ENCODE measurements around the gene STAT2. TPM values are rescaled to one million over a fixed set of nuclear protein-coding genes. Genes with fewer than 3 reads are reported as not detected.
A peak's percentile ranks its signal among the peaks of the same experiment; 100 is the strongest.

STAT2 gene
- total RNA-seq, 1 donor = 280 TPM

GRCh38 chr12:56308714-56309113, 51.2 kb downstream of the STAT2 start:
- no peak overlapping the region for H3K4me3 ChIP-seq (ENCODE audit: low read depth, low read length)
- DNase-seq (ENCODE audit: low read depth) = no peak
- TF ChIP-seq CTCF (IDR thresholded peaks at IDR 0.05; ENCODE audit: insufficient read depth, low read length) = no peak

- no peak overlapping the region for H3K4me3 ChIP-seq (ENCODE audit: low read depth, low read length)
- no peak for TF ChIP-seq CTCF (IDR thresholded peaks at IDR 0.05; ENCODE audit: insufficient read depth, low read length)
- DNase-seq (ENCODE audit: low read depth) = no peak
Observed at GRCh38 chr12:56307221-56307965, 52.5 kb downstream of the STAT2 start.

DNA sequence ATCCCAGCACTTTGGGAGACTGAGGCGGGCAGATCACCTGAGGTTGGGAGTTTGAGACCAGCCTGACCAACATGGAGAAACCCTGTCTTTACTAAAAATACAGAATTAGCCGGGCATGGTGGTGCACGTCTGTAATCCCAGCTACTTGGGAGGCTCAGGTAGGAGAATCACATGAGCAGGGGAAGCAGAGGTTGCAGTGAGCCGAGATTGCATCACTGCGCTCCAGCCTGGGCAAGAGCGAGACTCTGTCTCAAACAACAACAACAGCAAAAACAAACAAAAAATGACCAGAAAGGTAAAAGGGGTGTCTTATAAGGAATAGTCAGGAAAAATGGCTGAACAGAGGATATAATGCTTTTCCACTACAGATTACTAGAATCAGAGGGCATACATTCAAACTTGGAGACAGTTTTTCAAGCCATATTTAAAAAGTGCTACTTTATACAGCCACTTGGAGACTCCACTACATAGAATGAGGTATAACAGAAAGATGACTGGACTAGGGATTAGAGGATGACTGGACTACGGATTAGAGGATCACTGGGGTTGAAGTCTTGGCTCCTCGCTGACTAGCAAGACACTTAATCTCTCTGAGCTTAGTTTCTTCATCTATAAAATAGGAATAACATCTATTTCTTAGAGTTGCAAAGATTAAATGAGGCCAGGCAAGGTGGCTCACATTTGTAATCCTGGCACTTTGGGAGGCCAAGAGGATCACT, 54.9 kb downstream of the STAT2 start:
- TF ChIP-seq CTCF (IDR thresholded peaks at IDR 0.05; ENCODE audit: insufficient read depth, low read length) = no peak
- H3K4me3 ChIP-seq (ENCODE audit: low read depth, low read length) = no peak overlapping the region
- no peak for DNase-seq (ENCODE audit: low read depth)

DNA sequence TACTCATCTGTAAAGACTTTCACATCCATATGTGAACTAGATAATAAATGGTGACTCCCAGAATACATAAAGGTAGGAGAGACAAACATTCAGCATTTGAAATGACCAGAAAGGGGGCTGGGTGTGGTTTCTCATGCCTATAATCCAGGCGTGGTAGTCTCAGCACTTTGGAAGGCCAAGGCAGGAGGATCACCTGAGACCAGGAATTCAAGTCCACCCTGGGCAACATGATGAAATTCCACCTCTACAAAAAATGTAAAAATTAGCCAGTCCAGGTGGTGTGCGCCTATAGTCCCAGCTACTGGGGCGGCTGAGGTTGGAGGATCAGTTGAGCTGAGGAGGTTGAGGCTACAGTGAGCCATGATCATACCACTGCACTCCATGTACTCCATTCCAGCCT, 55.6 kb downstream of the STAT2 start:
- DNase-seq (ENCODE audit: low read depth) = no peak
- TF ChIP-seq CTCF (IDR thresholded peaks at IDR 0.05; ENCODE audit: insufficient read depth, low read length) = no peak
- H3K4me3 ChIP-seq (ENCODE audit: low read depth, low read length) = no peak overlapping the region

- TF ChIP-seq CTCF (IDR thresholded peaks at IDR 0.05; ENCODE audit: insufficient read depth, low read length) = no peak
- peak overlapping the region; percentile 71 for H3K4me3 ChIP-seq (ENCODE audit: low read depth, low read length)
- DNase-seq (ENCODE audit: low read depth) = no peak
Observed at GRCh38 chr12:56300644-56301464, 59.1 kb downstream of the STAT2 start.

GRCh38 chr12:56299853-56300643, 59.9 kb downstream of the STAT2 start, which contains the start of gene CS:
CS (minus strand) TSS chr12:56300330; CDS start chr12:56300201, 129 bp downstream.
- DNase-seq (ENCODE audit: low read depth) = peak; percentile 96
- peak within 1 kb of the TSS; percentile 91 for H3K4me3 ChIP-seq (ENCODE audit: low read depth, low read length)
- no peak for TF ChIP-seq CTCF (IDR thresholded peaks at IDR 0.05; ENCODE audit: insufficient read depth, low read length)
